IMR-90 (cell line): Measurements from ENCODE around the gene BMERB1. TPM values are rescaled to one million over a fixed set of nuclear protein-coding genes. Genes with fewer than 3 reads are reported as not detected.

Source experiments
- ATAC-seq: fragments of 200-7000 bp; cut with Tn5 transposase; 2 replicates; pipeline ENCODE4 v1.9.1; 2020; ENCODE audit warnings: low read depth, mild to moderate bottlenecking, moderate library complexity
- BruUV-seq: library from RNA; stranded (reverse); fragments of 400-500 nt; replicated peaks from 2 replicates; lab custom pipeline; 2021; lab: Mats Ljungman, UMichigan
- CTCF ChIA-PET: fragments of 300-600 bp; formaldehyde crosslinking; extraction: SDS; loops from one replicate; lab custom pipeline; 2021; ENCODE audit warnings: antibody characterized with exemption; lab: Yijun Ruan, JAX
- POLR2A ChIA-PET: fragments of 300-600 bp; sonication (Branson Sonifier 250); formaldehyde crosslinking; loops from one replicate; lab custom pipeline; 2022; ENCODE audit warnings: antibody characterized with exemption; ENCODE audit not compliant: unreplicated experiment; lab: Charles Lee
- DNase-seq: peaks from one replicate; pipeline ENCODE4 v3.0.0; 2013
- H2AFZ ChIP-seq: replicated peaks from 2 replicates; pipeline ENCODE3; 2013; ENCODE audit warnings: low read length, mild to moderate bottlenecking; ENCODE audit not compliant: poor library complexity
- H2AK5ac ChIP-seq: 2 replicates; pipeline ENCODE4 v1.6.1; 2013; ENCODE audit warnings: low read depth, low read length, inconsistent platforms
- H2AK9ac ChIP-seq: replicated peaks from 2 replicates; pipeline ENCODE3; 2013; ENCODE audit warnings: mild to moderate bottlenecking, low read depth, low read length, moderate library complexity; ENCODE audit not compliant: poor library complexity
- H2BK120ac ChIP-seq: 2 replicates; pipeline ENCODE4 v1.6.1; 2013; ENCODE audit warnings: low read depth, low read length, inconsistent platforms
- H2BK15ac ChIP-seq: 3 replicates; pipeline ENCODE4 v1.6.1; 2013; ENCODE audit warnings: low read depth, low read length, inconsistent platforms
- H2BK20ac ChIP-seq: 2 replicates; pipeline ENCODE4 v1.6.1; 2013; ENCODE audit warnings: low read depth, mild to moderate bottlenecking, inconsistent platforms, low read length, moderate library complexity
- H2BK5ac ChIP-seq: 2 replicates; pipeline ENCODE4 v1.6.1; 2013; ENCODE audit warnings: mild to moderate bottlenecking, low read depth, low read length, inconsistent platforms; ENCODE audit not compliant: poor library complexity, severe bottlenecking
- H3K14ac ChIP-seq: replicated peaks from 2 replicates; pipeline ENCODE4 v1.6.1; 2013; ENCODE audit warnings: low read depth, low read length, inconsistent platforms
- H3K18ac ChIP-seq: 2 replicates; pipeline ENCODE4 v1.6.1; 2013; ENCODE audit warnings: low read depth, low read length, control low read depth
- H3K23ac ChIP-seq: 2 replicates; pipeline ENCODE4 v1.6.1; 2013; ENCODE audit warnings: low read depth, low read length, inconsistent platforms
- H3K27ac ChIP-seq: 2 replicates; pipeline ENCODE4 v1.5.1; 2013; ENCODE audit warnings: mild to moderate bottlenecking, control low read depth, low read length; ENCODE audit not compliant: insufficient read depth
- H3K27me3 ChIP-seq: 2 replicates; pipeline ENCODE4 v1.6.1; 2013; ENCODE audit warnings: low read length; ENCODE audit not compliant: control insufficient read depth, insufficient read depth
- H3K36me3 ChIP-seq: 2 replicates; pipeline ENCODE4 v1.6.1; 2013; ENCODE audit warnings: low read length, mixed read lengths; ENCODE audit not compliant: control insufficient read depth, insufficient read depth
- H3K4ac ChIP-seq: 2 replicates; pipeline ENCODE4 v1.6.1; 2013; ENCODE audit warnings: low read depth, low read length, inconsistent platforms
- H3K4me1 ChIP-seq: 2 replicates; pipeline ENCODE4 v1.6.1; 2013; ENCODE audit warnings: low read length, mixed read lengths; ENCODE audit not compliant: control insufficient read depth, insufficient read depth
- H3K4me2 ChIP-seq: 2 replicates; pipeline ENCODE4 v1.6.1; 2013; ENCODE audit warnings: low read depth, mild to moderate bottlenecking, control low read depth, low read length, moderate library complexity
- H3K4me3 ChIP-seq: 2 replicates; pipeline ENCODE4 v1.5.1; 2013; ENCODE audit warnings: low read depth, mild to moderate bottlenecking, control low read depth, low read length, moderate library complexity; ENCODE audit not compliant: insufficient read depth
- H3K56ac ChIP-seq: 2 replicates; pipeline ENCODE4 v1.6.1; 2013; ENCODE audit warnings: low read length, inconsistent platforms; ENCODE audit not compliant: insufficient read depth; ENCODE audit errors: extremely low read depth
- H3K79me1 ChIP-seq, 2 experiments: 2 replicates each; pipeline ENCODE4 v1.6.1; 2013; ENCODE audit warnings: low read length in 2 of 2, inconsistent platforms in 1 of 2, low read depth in 1 of 2
- H3K9ac ChIP-seq: 2 replicates; pipeline ENCODE4 v1.6.1; 2013; ENCODE audit warnings: low read depth, low read length, control low read depth
- H3K9me1 ChIP-seq: 2 replicates; pipeline ENCODE4 v1.6.1; 2013; ENCODE audit warnings: low read length, inconsistent platforms; ENCODE audit not compliant: insufficient read depth
- H3K9me3 ChIP-seq: 2 replicates; pipeline ENCODE4 v1.6.1; 2013; ENCODE audit warnings: low read length; ENCODE audit not compliant: control insufficient read depth, insufficient read depth
- H4K20me1 ChIP-seq: 2 replicates; pipeline ENCODE4 v1.6.1; 2013; ENCODE audit warnings: low read length, inconsistent platforms; ENCODE audit not compliant: insufficient read depth
- H4K5ac ChIP-seq: 2 replicates; pipeline ENCODE4 v1.6.1; 2013; ENCODE audit warnings: mild to moderate bottlenecking, low read depth, low read length, control low read depth
- H4K8ac ChIP-seq, 2 experiments: 2 replicates each; pipeline ENCODE4 v1.6.1; 2013; ENCODE audit warnings: low read depth in 2 of 2, low read length in 2 of 2, control low read depth in 1 of 2, inconsistent platforms in 1 of 2
- H4K91ac ChIP-seq: 2 replicates; pipeline ENCODE4 v1.6.1; 2013; ENCODE audit warnings: low read depth, low read length, inconsistent platforms; ENCODE audit not compliant: insufficient read depth
- BHLHE40 ChIP-seq: fragments of 150-350 bp; IDR thresholded peaks from 2 replicates; pipeline ENCODE4 v1.6.1; 2016; ENCODE audit warnings: mild to moderate bottlenecking, low read depth, low read length
- CEBPB ChIP-seq: IDR thresholded peaks from 2 replicates; pipeline ENCODE4 v1.6.1; 2012; ENCODE audit warnings: low read depth, low read length, improper control_type of control experiment
- CHD1 ChIP-seq: IDR thresholded peaks from 2 replicates; pipeline ENCODE4 v1.6.1; 2012; ENCODE audit warnings: low read depth, low read length, improper control_type of control experiment
- CTCF ChIP-seq: conservative IDR thresholded peaks from 2 replicates; pipeline ENCODE4 v1.5.1; 2012; ENCODE audit warnings: mild to moderate bottlenecking, low read depth, low read length, improper control_type of control experiment
- ELK1 ChIP-seq: fragments of 150-350 bp; IDR thresholded peaks from 2 replicates; pipeline ENCODE4 v1.6.1; 2016; ENCODE audit warnings: low read depth, mild to moderate bottlenecking, low read length, moderate library complexity, borderline replicate concordance
- FOS ChIP-seq: fragments of 150-350 bp; IDR thresholded peaks from 2 replicates; pipeline ENCODE4 v1.6.1; 2016; ENCODE audit warnings: low read depth, low read length
- MAFK ChIP-seq: IDR thresholded peaks from 2 replicates; pipeline ENCODE4 v1.6.1; 2012; ENCODE audit warnings: low read depth, low read length, improper control_type of control experiment
- MAZ ChIP-seq: IDR thresholded peaks from 2 replicates; pipeline ENCODE4 v1.6.1; 2012; ENCODE audit warnings: low read depth, mild to moderate bottlenecking, low read length, improper control_type of control experiment, moderate library complexity, borderline replicate concordance
- MXI1 ChIP-seq: IDR thresholded peaks from 2 replicates; pipeline ENCODE4 v1.6.1; 2012; ENCODE audit warnings: low read depth, mild to moderate bottlenecking, low read length, moderate library complexity, borderline replicate concordance
- NFE2L2 ChIP-seq: fragments of 150-350 bp; IDR thresholded peaks from 2 replicates; pipeline ENCODE4 v1.6.1; 2016; ENCODE audit warnings: low read depth, mild to moderate bottlenecking, low read length
- POLR2A ChIP-seq: IDR thresholded peaks from 2 replicates; pipeline ENCODE4 v1.6.1; 2012; ENCODE audit warnings: mild to moderate bottlenecking, low read depth, low read length
- RAD21 ChIP-seq: IDR thresholded peaks from 2 replicates; pipeline ENCODE4 v1.6.1; 2012; ENCODE audit warnings: low read length, improper control_type of control experiment
- RCOR1 ChIP-seq: IDR thresholded peaks from 2 replicates; pipeline ENCODE4 v1.6.1; 2012; ENCODE audit warnings: mild to moderate bottlenecking, low read length, improper control_type of control experiment; ENCODE audit not compliant: insufficient replicate concordance
- RFX5 ChIP-seq: IDR thresholded peaks from 2 replicates; pipeline ENCODE4 v1.8.0; 2012; ENCODE audit warnings: low read depth, mild to moderate bottlenecking, low read length, moderate library complexity
- SMC3 ChIP-seq: fragments of 150-350 bp; IDR thresholded peaks from 2 replicates; pipeline ENCODE4 v1.6.1; 2016; ENCODE audit warnings: low read depth, mild to moderate bottlenecking, antibody characterized with exemption, low read length, moderate library complexity
- USF2 ChIP-seq: fragments of 150-350 bp; IDR thresholded peaks from 2 replicates; pipeline ENCODE4 v1.6.1; 2017; ENCODE audit warnings: mild to moderate bottlenecking, antibody characterized with exemption, low read length, low read depth
- WGBS, 2 experiments: methylation state at CpG; one replicate each; pipeline versions ENCODE4 v1.1.5 to v1.1.7; 2013; ENCODE audit warnings: missing lambda C conversion rate in 2 of 2; ENCODE audit not compliant: insufficient read length in 1 of 2; ENCODE audit errors: extremely low coverage in 2 of 2; 5-methylcytosine and 5-hydroxymethylcytosine counted together
- dilution Hi-C: fragments of 300-500 bp; cut with HindIII; formaldehyde crosslinking; loops from one replicate; pipeline ENCODE4 v1.14.3; 2018; ENCODE audit warnings: low sequenced_read_pairs; ENCODE audit not compliant: unreplicated experiment
- in situ Hi-C: fragments of 300-500 bp; cut with MboI; formaldehyde crosslinking; loops from 3 replicates; pipeline ENCODE4 v1.14.3; 2019; ENCODE audit warnings: low sequenced_read_pairs, inconsistent platforms, mixed read lengths
- intact Hi-C: fragments of 100-400 bp; cut with micrococcal nuclease; formaldehyde crosslinking; loops from 2 replicates; pipeline ENCODE4 v1.10.0; 2022
- polyA plus RNA-seq, 3 experiments: library from polyadenylated mRNA; depleted of rRNA; stranded (reverse); fragments of >200 nt; gene quantifications; 2 replicates each; pipeline ENCODE4 v1.2.3, GENCODE V29; 2012; ENCODE audit warnings: low replicate concordance in 1 of 3
- total RNA-seq: library from RNA; depleted of rRNA; stranded (reverse); fragments of >200 nt; gene quantifications from 2 replicates; pipeline ENCODE4 v1.2.3, GENCODE V29; 2012

Gene BMERB1
- total and polyA plus RNA-seq, 2 of the 4 experiments (the other 2 are of a cell fraction) = 22.6 to 32.9 TPM

- no peak overlapping the region for H2BK120ac ChIP-seq
- ATAC-seq = no peak
- no peak overlapping the region for H3K27ac ChIP-seq
- H3K18ac ChIP-seq = no peak overlapping the region
- peaks cover 13% of the 10 kb centered on the region for H4K20me1 ChIP-seq
- no peak overlapping the region for H2AFZ ChIP-seq
- no peak overlapping the region for H2BK5ac ChIP-seq
- WGBS, 2 experiments = 96% methylated on average over 4 of the region's 5 CpGs; no CpG with 5 or more reads in 1 of the 2 experiments
- TF ChIP-seq ELK1 (no peak), CEBPB (no peak), CTCF (no peak), MAFK (no peak), RCOR1 (no peak), USF2 (no peak), NFE2L2 (no peak), SMC3 (no peak), BHLHE40 (no peak), RAD21 (no peak), CHD1 (no peak), MXI1 (no peak), RFX5 (no peak), MAZ (no peak), FOS (no peak), POLR2A (no peak)
- H3K4me3 ChIP-seq = no peak overlapping the region
- intact Hi-C loops (no loop called here), in situ Hi-C loops (no loop called here), dilution Hi-C loops (no loop called here)
- no peak overlapping the region for H3K23ac ChIP-seq
- H4K8ac ChIP-seq = no peak overlapping the region
- H3K9me1 ChIP-seq = peaks cover 11% of the 10 kb centered on the region
- no peak overlapping the region for H3K9ac ChIP-seq
- peaks cover 11 to 17% of the 10 kb centered on the region in 2 experiments for H3K79me1 ChIP-seq
- H3K9me3 ChIP-seq = no peaks in the 10 kb centered on the region
- H3K27me3 ChIP-seq = no peaks in the 10 kb centered on the region
- no TSS peak for BruUV-seq
- H3K56ac ChIP-seq = no peak overlapping the region
- peaks cover 7% of the 10 kb centered on the region for H3K4me1 ChIP-seq
- no peak overlapping the region for H4K5ac ChIP-seq
- no peak overlapping the region for H2AK9ac ChIP-seq
- CTCF ChIA-PET = no interaction called here
- H4K91ac ChIP-seq = no peak overlapping the region
- DNase-seq = no peak
- H3K36me3 ChIP-seq = peaks cover 19% of the 10 kb centered on the region
- no peak overlapping the region for H2BK20ac ChIP-seq
- H2BK15ac ChIP-seq = no peak overlapping the region
- H3K4ac ChIP-seq = no peak overlapping the region
- H3K4me2 ChIP-seq = no peak overlapping the region
- no peak overlapping the region for H3K14ac ChIP-seq
- H2AK5ac ChIP-seq = no peak overlapping the region
- POLR2A ChIA-PET = no interaction called here
These were observed 82.2 kb downstream of the BMERB1 start for GRCh38 chr16:15516609-15517008.
